ENCODE data around the gene CALHM3.
A peak's percentile ranks its signal among the peaks of the same experiment; 100 is the strongest.

Gene CALHM3

GRCh38 chr10:103470761-103471653 is 8.0 kb downstream of the CALHM3 start:
- H3K4me3 ChIP-seq (ENCODE audit: low read length): no peak overlapping the region
- TF ChIP-seq, protein P1, sequence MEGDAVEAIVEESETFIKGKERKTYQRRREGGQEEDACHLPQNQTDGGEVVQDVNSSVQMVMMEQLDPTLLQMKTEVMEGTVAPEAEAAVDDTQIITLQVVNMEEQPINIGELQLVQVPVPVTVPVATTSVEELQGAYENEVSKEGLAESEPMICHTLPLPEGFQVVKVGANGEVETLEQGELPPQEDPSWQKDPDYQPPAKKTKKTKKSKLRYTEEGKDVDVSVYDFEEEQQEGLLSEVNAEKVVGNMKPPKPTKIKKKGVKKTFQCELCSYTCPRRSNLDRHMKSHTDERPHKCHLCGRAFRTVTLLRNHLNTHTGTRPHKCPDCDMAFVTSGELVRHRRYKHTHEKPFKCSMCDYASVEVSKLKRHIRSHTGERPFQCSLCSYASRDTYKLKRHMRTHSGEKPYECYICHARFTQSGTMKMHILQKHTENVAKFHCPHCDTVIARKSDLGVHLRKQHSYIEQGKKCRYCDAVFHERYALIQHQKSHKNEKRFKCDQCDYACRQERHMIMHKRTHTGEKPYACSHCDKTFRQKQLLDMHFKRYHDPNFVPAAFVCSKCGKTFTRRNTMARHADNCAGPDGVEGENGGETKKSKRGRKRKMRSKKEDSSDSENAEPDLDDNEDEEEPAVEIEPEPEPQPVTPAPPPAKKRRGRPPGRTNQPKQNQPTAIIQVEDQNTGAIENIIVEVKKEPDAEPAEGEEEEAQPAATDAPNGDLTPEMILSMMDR (conservative IDR thresholded peaks at IDR 0.05; ENCODE audit: low read length): no peak

DNA sequence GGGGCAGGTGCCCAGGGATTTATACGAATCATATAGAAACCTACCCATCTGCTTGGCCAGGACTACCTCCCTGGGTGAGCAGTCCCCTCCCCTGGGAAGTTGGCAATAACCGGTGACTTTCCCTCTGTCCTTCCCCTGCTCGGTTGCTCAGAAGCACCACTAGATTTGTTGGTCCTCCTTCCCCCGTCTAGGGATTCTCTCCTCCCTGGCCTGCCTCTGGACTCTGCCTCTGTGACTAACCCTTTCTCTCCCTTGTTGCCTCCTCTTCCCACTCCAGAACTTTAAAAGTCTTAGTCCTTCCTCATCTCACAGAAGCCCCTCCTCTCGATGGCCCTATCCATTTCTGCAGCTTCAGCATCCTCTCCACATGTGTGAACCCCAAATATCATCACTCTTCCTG is 9.8 kb downstream of the CALHM3 start:
- DNase-seq (ENCODE audit: low read depth): no peak
- H3K4me3 ChIP-seq (ENCODE audit: low read length): no peak overlapping the region
- TF ChIP-seq, protein P1 (conservative IDR thresholded peaks at IDR 0.05; ENCODE audit: low read length): no peak

More at GRCh38 chr10:103470761-103471653, 8.0 kb downstream of the CALHM3 start:
- no peak for DNase-seq (ENCODE audit: low read depth)

DNA sequence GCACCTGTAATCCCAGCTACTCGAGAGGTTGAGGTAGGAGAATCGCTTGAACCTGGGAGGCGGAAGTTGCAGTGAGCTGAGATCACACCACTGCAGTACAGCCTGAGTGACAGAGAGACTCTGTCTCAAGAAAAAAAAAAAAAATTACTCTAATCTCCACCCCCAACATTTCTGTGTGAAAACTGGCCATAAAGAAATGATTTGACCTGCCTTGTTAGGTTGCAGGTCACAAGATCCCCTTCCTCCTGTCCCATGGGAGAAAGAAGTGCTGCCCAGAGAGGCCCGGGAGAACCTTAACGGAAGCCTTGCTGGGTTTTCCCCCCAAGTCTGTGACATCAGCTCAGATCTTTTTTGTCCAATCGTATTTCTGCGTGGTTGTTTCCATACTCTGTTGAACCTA is 11.6 kb downstream of the CALHM3 start:
- H3K4me3 ChIP-seq (ENCODE audit: low read length): no peak overlapping the region
- DNase-seq (ENCODE audit: low read depth): no peak
- TF ChIP-seq, protein P1 (conservative IDR thresholded peaks at IDR 0.05; ENCODE audit: low read length): no peak

DNA sequence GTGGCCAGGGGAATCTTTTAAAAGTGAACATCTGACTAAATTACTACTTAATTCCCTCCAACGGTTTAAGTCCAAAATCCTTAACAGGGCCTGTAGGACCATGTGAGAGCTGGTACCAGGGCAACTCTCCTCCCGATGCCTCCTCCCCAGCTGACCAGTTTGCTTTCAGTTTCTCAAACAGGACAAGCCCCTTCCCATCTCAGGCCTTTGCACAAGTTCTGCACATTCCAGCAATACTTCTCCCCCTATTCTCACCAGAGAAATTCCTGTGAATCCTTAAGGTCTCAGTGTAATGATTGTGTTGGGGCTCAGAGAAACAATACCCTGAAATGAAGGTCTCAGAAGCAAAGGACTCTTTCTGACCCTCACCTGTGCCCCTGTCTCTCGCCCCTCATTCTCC is 12.3 kb downstream of the CALHM3 start:
- DNase-seq (ENCODE audit: low read depth): peak; percentile 28
- no peak overlapping the region for H3K4me3 ChIP-seq (ENCODE audit: low read length)
- TF ChIP-seq, protein P1 (conservative IDR thresholded peaks at IDR 0.05; ENCODE audit: low read length): no peak

DNA sequence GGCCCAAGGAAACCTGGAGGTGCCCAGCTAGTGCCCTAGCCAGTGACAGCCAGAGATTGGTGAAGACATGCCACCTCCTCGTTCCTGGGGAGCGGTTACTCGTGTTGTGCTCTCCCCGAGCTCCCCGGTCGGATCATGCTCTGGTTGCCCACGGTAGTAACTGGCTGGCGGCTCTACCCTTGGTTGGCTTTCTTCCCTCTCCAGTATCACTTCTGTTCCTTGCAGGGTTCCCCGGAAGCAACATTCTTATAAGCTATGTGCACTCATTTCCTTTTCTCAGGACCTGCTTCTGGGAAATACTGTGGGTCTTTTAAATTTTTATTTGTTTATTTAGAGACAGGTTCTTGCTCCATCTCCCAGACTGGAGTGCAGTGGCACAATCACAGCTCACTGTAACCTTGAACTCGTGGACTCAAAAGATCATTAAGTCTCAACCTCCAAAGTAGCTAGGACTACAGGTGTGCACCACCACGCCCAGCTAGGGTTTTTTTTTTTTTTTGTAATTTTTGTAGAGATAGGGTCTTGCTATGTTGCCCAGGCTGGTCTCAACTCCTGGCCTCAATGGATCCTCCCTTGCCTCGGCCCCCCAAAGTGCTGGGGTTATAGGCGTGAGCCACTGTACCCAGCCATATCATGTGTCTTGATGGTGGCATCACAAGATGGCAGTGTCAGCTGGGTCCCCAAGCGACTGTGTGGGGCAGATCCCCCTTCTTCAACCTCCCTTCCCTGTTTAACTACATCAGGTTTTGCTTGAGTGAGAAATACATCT is 13.4 kb downstream of the CALHM3 start:
- DNase-seq (ENCODE audit: low read depth): no peak
- TF ChIP-seq, protein P1 (conservative IDR thresholded peaks at IDR 0.05; ENCODE audit: low read length): no peak
- H3K4me3 ChIP-seq (ENCODE audit: low read length): no peak overlapping the region

GRCh38 chr10:103463499-103463898 is 15.5 kb downstream of the CALHM3 start:
- peak; percentile 14 for DNase-seq (ENCODE audit: low read depth)
- TF ChIP-seq, protein P1 (conservative IDR thresholded peaks at IDR 0.05; ENCODE audit: low read length): no peak

More at GRCh38 chr10:103463499-103463898, 15.5 kb downstream of the CALHM3 start:
- H3K4me3 ChIP-seq (ENCODE audit: low read length): no peak overlapping the region
